CD4-positive, alpha-beta T cell (primary cell): ENCODE data around the gene UGT3A2. TPM values are rescaled to one million over a fixed set of nuclear protein-coding genes. Genes with fewer than 3 reads are reported as not detected.

ENCODE experiments used
- ATAC-seq: fragments of 200-7000 bp; cut with Tn5 transposase; one replicate; pipeline ENCODE4 v1.10.0; 2022; ENCODE audit warnings: mild to moderate bottlenecking; ENCODE audit not compliant: poor library complexity
- CTCF ChIA-PET: fragments of 350-600 bp; sonication (Branson Sonifier 250); formaldehyde crosslinking; loops from one replicate; lab custom pipeline; 2021; ENCODE audit warnings: antibody characterized with exemption, inconsistent platforms; lab: Charles Lee
- POLR2A ChIA-PET: fragments of 350-600 bp; sonication (Branson Sonifier 250); formaldehyde crosslinking; loops from one replicate; lab custom pipeline; 2021; ENCODE audit warnings: antibody characterized with exemption, inconsistent platforms; lab: Charles Lee
- DNase-seq, 14 experiments: peaks; one replicate each; pipeline ENCODE4 v3.0.0-alpha.2; 2013 to 2020; ENCODE audit warnings: mixed read lengths in 2 of 14
- H3K27ac ChIP-seq, 2 donors: one replicate each; pipeline versions ENCODE4 v1.5.1 to v1.7.0; 2013; ENCODE audit warnings: low read length in 2 of 2, low read depth in 1 of 2, mild to moderate bottlenecking in 1 of 2
- H3K27me3 ChIP-seq, 2 experiments: 1 replicate in 1 of 2; 2 replicates in 1 of 2; pipeline versions ENCODE4 v1.6.1 to v1.7.0; 2013; ENCODE audit warnings: low read length in 2 of 2, control low read depth in 1 of 2, mild to moderate bottlenecking in 1 of 2, moderate library complexity in 1 of 2; ENCODE audit not compliant: insufficient read depth in 2 of 2, control insufficient read depth in 1 of 2
- H3K36me3 ChIP-seq: one replicate; pipeline ENCODE4 v1.6.1; 2013; ENCODE audit warnings: low read length, control low read depth; ENCODE audit not compliant: insufficient read depth
- H3K4me1 ChIP-seq: one replicate; pipeline ENCODE4 v1.6.1; 2013; ENCODE audit warnings: low read length, control low read depth; ENCODE audit not compliant: insufficient read depth
- H3K4me3 ChIP-seq: one replicate; pipeline ENCODE4 v1.5.1; 2013; ENCODE audit warnings: mild to moderate bottlenecking, low read length, moderate library complexity
- H3K9me3 ChIP-seq, 2 experiments: 1 replicate in 1 of 2; 2 replicates in 1 of 2; pipeline versions ENCODE4 v1.6.1 to v1.7.0; 2013; ENCODE audit warnings: low read length in 2 of 2, mild to moderate bottlenecking in 2 of 2, control low read depth in 1 of 2, moderate library complexity in 1 of 2; ENCODE audit not compliant: control insufficient read depth in 1 of 2, insufficient read depth in 1 of 2
- H3K27ac Mint-ChIP-seq: one replicate; pipeline ENCODE4 v1.8.0; 2020; ENCODE audit warnings: mixed read lengths
- H3K27me3 Mint-ChIP-seq: one replicate; pipeline ENCODE4 v1.8.0; 2021; ENCODE audit warnings: mixed read lengths
- H3K36me3 Mint-ChIP-seq: one replicate; pipeline ENCODE4 v1.8.0; 2021; ENCODE audit warnings: low read depth, mixed read lengths
- H3K4me1 Mint-ChIP-seq: one replicate; pipeline ENCODE4 v1.8.0; 2021; ENCODE audit warnings: low read depth, mixed read lengths
- H3K4me3 Mint-ChIP-seq: one replicate; pipeline ENCODE4 v1.8.0; 2020; ENCODE audit warnings: mild to moderate bottlenecking, mixed read lengths
- H3K9me3 Mint-ChIP-seq: one replicate; pipeline ENCODE4 v1.8.0; 2020; ENCODE audit warnings: mixed read lengths
- CTCF ChIP-seq: fragments of 200-600 bp; IDR thresholded peaks from one replicate; pipeline ENCODE4 v1.8.0; 2022; ENCODE audit warnings: antibody characterized with exemption, mild to moderate bottlenecking
- intact Hi-C, 2 experiments: fragments of 100-400 bp; cut with DNase I in 1 of 2; cut with micrococcal nuclease in 1 of 2; formaldehyde crosslinking; loops; one replicate each; pipeline versions ENCODE4 v1.15.1 to v1.9.0; 2023 to 2025; cut with DNase I, micrococcal nuclease
- polyA plus RNA-seq, 2 donors: library from polyadenylated mRNA; unstranded; fragments of 120-200 nt; gene quantifications; one replicate each; pipeline ENCODE4 v1.2.1, GENCODE V29; 2013
- total RNA-seq, 174 experiments: library from RNA in 2 of 174; stranded (reverse) in 2 of 174; gene quantifications; one replicate each; pipeline ENCODE4 v1.2.3 and lab custom pipeline; 2021 to 2026

The UGT3A2 gene
- total RNA-seq = not detected
- polyA plus RNA-seq (2013, experiment 1 of 2) = not detected
- 0.08 TPM for polyA plus RNA-seq (2013, experiment 2 of 2)
- 0 to 0.20 (median 0) reads per million in 172 experiments for total RNA-seq (lab: John Stamatoyannopoulos, UW)

- no peak within 1 kb of the TSS for H3K4me3 ChIP-seq
- Mint-ChIP-seq H3K27ac (no peak within 1 kb of the TSS), H3K4me3 (no peak within 1 kb of the TSS), H3K4me1 (no peaks in the 10 kb centered on the region), H3K27me3 (peaks cover 42% of the 10 kb centered on the region), H3K36me3 (no peaks in the 10 kb centered on the region), H3K9me3 (no peaks in the 10 kb centered on the region)
- intact Hi-C loops = no loop called here
- ChIA-PET CTCF (no interaction called here), POLR2A (no interaction called here)
- H3K27ac ChIP-seq = no peak within 1 kb of the TSS
- H3K36me3 ChIP-seq = no peaks in the 10 kb centered on the region
- DNase-seq = no peak
- TF ChIP-seq CTCF = no peak
- H3K27me3 ChIP-seq = peaks cover 20 to 21% of the 10 kb centered on the region in 2 experiments
- no peak for ATAC-seq
- no peaks in the 10 kb centered on the region for H3K9me3 ChIP-seq
- H3K4me1 ChIP-seq = peaks cover 16% of the 10 kb centered on the region
Observed at GRCh38 chr5:36066540-36067210, at the start of gene UGT3A2. UGT3A2 (minus strand) TSS chr5:36066882; CDS start chr5:36066789, 93 bp downstream.

GRCh38 chr5:36111238-36111637 is 44.6 kb upstream of the UGT3A2 start:
- POLR2A ChIA-PET = no interaction called here
- peaks cover 64% of the 10 kb centered on the region for H3K36me3 ChIP-seq
- Mint-ChIP-seq H3K27me3 (no peaks in the 10 kb centered on the region), H3K36me3 (peaks cover 95% of the 10 kb centered on the region), H3K4me3 (no peak overlapping the region), H3K9me3 (no peaks in the 10 kb centered on the region), H3K4me1 (no peaks in the 10 kb centered on the region), H3K27ac (no peak overlapping the region)
- no peak overlapping the region for H3K27ac ChIP-seq
- no peak overlapping the region for H3K4me3 ChIP-seq
- H3K27me3 ChIP-seq = no peaks in the 10 kb centered on the region
- H3K9me3 ChIP-seq = no peaks in the 10 kb centered on the region
- TF ChIP-seq CTCF = no peak
- CTCF ChIA-PET = interaction anchor here (1.1 kb wide), 1 partner anchor 8 kb away, joined by 3 read pairs; no protein-coding TSS in a partner anchor
- H3K4me1 ChIP-seq = no peaks in the 10 kb centered on the region
- intact Hi-C loops = no loop called here
- ATAC-seq (no peak), DNase-seq (no peak)

GRCh38 chr5:36108758-36109460 is 42.2 kb upstream of the UGT3A2 start:
- Histone ChIP-seq H3K4me3 (no peak overlapping the region), H3K4me1 (no peaks in the 10 kb centered on the region), H3K27me3 (no peaks in the 10 kb centered on the region), H3K27ac (no peak overlapping the region), H3K9me3 (no peaks in the 10 kb centered on the region), H3K36me3 (peaks cover 62% of the 10 kb centered on the region)
- Mint-ChIP-seq H3K27ac (no peak overlapping the region), H3K4me3 (no peak overlapping the region), H3K36me3 (peaks cover 95% of the 10 kb centered on the region), H3K27me3 (no peaks in the 10 kb centered on the region), H3K4me1 (no peaks in the 10 kb centered on the region), H3K9me3 (no peaks in the 10 kb centered on the region)
- intact Hi-C loops = no loop called here
- ChIA-PET POLR2A (no interaction called here), CTCF (no interaction called here)
- DNase-seq = no peak
- TF ChIP-seq CTCF = no peak
- ATAC-seq = no peak
